ENCODE results near the gene CNST.

CNST gene

DNA sequence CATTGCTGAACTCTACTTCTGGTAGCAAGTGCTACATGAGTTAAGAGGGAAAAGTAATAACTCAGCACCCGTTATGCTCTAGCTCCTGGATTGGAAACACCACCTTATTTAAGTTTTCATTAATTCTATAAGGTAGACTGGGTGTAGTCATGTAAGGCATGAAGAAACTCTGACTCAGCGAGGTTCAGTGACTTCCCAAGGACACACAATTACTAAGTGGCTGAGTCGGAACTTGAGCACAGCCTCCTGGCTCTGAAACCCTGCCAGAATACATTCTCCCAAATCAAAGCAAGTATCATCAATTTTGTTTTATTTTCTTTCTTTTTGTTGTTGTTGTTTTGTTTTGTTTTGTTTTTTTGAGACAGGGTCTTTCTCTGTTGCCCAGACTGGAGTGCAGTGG lies 128.9 kb downstream of the CNST start:
- H2BK15ac ChIP-seq (ENCODE audit: low read depth, poor library complexity, severe bottlenecking), result no peak overlapping the region
- no peak overlapping the region for H2AFZ ChIP-seq (ENCODE audit: low read depth, low read length)
- H4K8ac ChIP-seq (ENCODE audit: low read length), result no peak overlapping the region
- peaks cover 1% of the 10 kb centered on the region for H3K4me1 ChIP-seq (ENCODE audit: control insufficient read depth, insufficient read depth, low read depth, low read length)
- H3K18ac ChIP-seq (ENCODE audit: low read depth in 1 of 2, low read length in 2 of 2), result no peak overlapping the region
- no peak overlapping the region for H2BK120ac ChIP-seq (ENCODE audit: low read depth, low read length)
- no peak overlapping the region for H2BK12ac ChIP-seq (ENCODE audit: low read length in 2 of 2)
- no peaks in the 10 kb centered on the region for H3K36me3 ChIP-seq (ENCODE audit: control insufficient read depth in 1 of 2, insufficient read depth in 2 of 2, low read depth in 1 of 2, low read length in 2 of 2)
- H3K27me3 ChIP-seq (ENCODE audit: control insufficient read depth in 1 of 2, insufficient read depth in 1 of 2, low read length in 2 of 2), result no peaks in the 10 kb centered on the region
- H3K9me3 ChIP-seq (ENCODE audit: control insufficient read depth, low read length), result peaks cover 2% of the 10 kb centered on the region
- no peak overlapping the region for H2BK5ac ChIP-seq (ENCODE audit: low read depth, low read length, poor library complexity, severe bottlenecking)
- no peak overlapping the region for H3K23ac ChIP-seq (ENCODE audit: low read length in 2 of 2)
- no peak overlapping the region for H3K9ac ChIP-seq (ENCODE audit: low read length)
- H3K79me1 ChIP-seq (replicated peaks; ENCODE audit: low read length, poor library complexity, severe bottlenecking), result no peaks in the 10 kb centered on the region
- no peak overlapping the region for H3K4me2 ChIP-seq (ENCODE audit: low read length, poor library complexity, severe bottlenecking)
- no peak overlapping the region for H3K14ac ChIP-seq (ENCODE audit: low read length in 2 of 2)
- 83% methylated on average over 1 of the region's 3 CpGs for WGBS
- DNase-seq, result no peak
- no peak overlapping the region for H3K4ac ChIP-seq (ENCODE audit: low read depth in 1 of 2, low read length in 2 of 2)
- H2AK5ac ChIP-seq (ENCODE audit: low read length, severe bottlenecking), result no peak overlapping the region
- no peak overlapping the region for H3K4me3 ChIP-seq (ENCODE audit: insufficient read depth in 1 of 2, low read depth in 1 of 2, low read length in 2 of 2)
- H4K91ac ChIP-seq (ENCODE audit: low read length), result no peak overlapping the region
- H3K27ac ChIP-seq (ENCODE audit: low read length, poor library complexity, severe bottlenecking), result no peak overlapping the region

DNA sequence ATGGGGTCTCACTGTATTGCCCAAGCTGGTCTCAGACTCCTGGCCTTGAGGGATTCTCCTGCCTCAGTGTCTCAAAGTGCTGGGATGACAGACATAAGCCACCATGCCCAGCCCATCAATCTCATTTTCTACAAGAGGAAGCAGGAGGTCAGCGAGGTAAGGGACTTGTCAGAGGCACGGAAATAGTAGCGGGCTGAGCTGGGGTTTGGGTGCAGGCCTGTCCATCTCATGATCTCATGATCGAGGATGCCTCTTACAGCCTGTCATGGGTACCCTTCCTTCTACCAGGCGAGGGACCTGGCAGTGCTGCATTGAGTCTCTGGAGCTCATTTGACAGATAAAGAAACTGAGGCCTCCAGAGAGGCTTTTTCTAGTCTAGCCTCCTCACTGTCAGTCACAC lies 129.4 kb downstream of the CNST start:
- no peak overlapping the region for H2BK120ac ChIP-seq (ENCODE audit: low read depth, low read length)
- H3K27me3 ChIP-seq (ENCODE audit: control insufficient read depth in 1 of 2, insufficient read depth in 1 of 2, low read length in 2 of 2), result no peaks in the 10 kb centered on the region
- H3K18ac ChIP-seq (ENCODE audit: low read depth in 1 of 2, low read length in 2 of 2), result no peak overlapping the region
- H4K91ac ChIP-seq (ENCODE audit: low read length), result no peak overlapping the region
- H3K4me1 ChIP-seq (ENCODE audit: control insufficient read depth, insufficient read depth, low read depth, low read length), result peaks cover 1% of the 10 kb centered on the region
- no peak overlapping the region for H3K14ac ChIP-seq (ENCODE audit: low read length in 2 of 2)
- H3K9me3 ChIP-seq (ENCODE audit: control insufficient read depth, low read length), result peaks cover 2% of the 10 kb centered on the region
- no peak for DNase-seq
- H2BK15ac ChIP-seq (ENCODE audit: low read depth, poor library complexity, severe bottlenecking), result no peak overlapping the region
- no peak overlapping the region for H2AK5ac ChIP-seq (ENCODE audit: low read length, severe bottlenecking)
- no peak overlapping the region for H2BK5ac ChIP-seq (ENCODE audit: low read depth, low read length, poor library complexity, severe bottlenecking)
- no peak overlapping the region for H3K23ac ChIP-seq (ENCODE audit: low read length in 2 of 2)
- H3K27ac ChIP-seq (ENCODE audit: low read length, poor library complexity, severe bottlenecking), result no peak overlapping the region
- H4K8ac ChIP-seq (ENCODE audit: low read length), result no peak overlapping the region
- H3K4ac ChIP-seq (ENCODE audit: low read depth in 1 of 2, low read length in 2 of 2), result no peak overlapping the region
- peak overlapping the region; percentile 29 for H3K4me2 ChIP-seq (ENCODE audit: low read length, poor library complexity, severe bottlenecking)
- H3K36me3 ChIP-seq (ENCODE audit: control insufficient read depth in 1 of 2, insufficient read depth in 2 of 2, low read depth in 1 of 2, low read length in 2 of 2), result no peaks in the 10 kb centered on the region
- H2AFZ ChIP-seq (ENCODE audit: low read depth, low read length), result no peak overlapping the region
- H3K9ac ChIP-seq (ENCODE audit: low read length), result no peak overlapping the region
- no peak overlapping the region for H2BK12ac ChIP-seq (ENCODE audit: low read length in 2 of 2)
- H3K79me1 ChIP-seq (replicated peaks; ENCODE audit: low read length, poor library complexity, severe bottlenecking), result no peaks in the 10 kb centered on the region
- H3K4me3 ChIP-seq (ENCODE audit: insufficient read depth in 1 of 2, low read depth in 1 of 2, low read length in 2 of 2), result no peak overlapping the region
- 99% methylated on average over 5 of the region's 5 CpGs for WGBS

- Histone ChIP-seq H3K27ac (ENCODE audit: low read length, poor library complexity, severe bottlenecking) (no peak overlapping the region), H3K79me1 (replicated peaks; ENCODE audit: low read length, poor library complexity, severe bottlenecking) (no peaks in the 10 kb centered on the region), H2BK12ac (ENCODE audit: low read length in 2 of 2) (no peak overlapping the region), H2BK120ac (ENCODE audit: low read depth, low read length) (no peak overlapping the region), H3K23ac (ENCODE audit: low read length in 2 of 2) (no peak overlapping the region), H3K4me2 (ENCODE audit: low read length, poor library complexity, severe bottlenecking) (peak overlapping the region; percentile 84), H3K4ac (ENCODE audit: low read depth in 1 of 2, low read length in 2 of 2) (no peak overlapping the region), H2BK5ac (ENCODE audit: low read depth, low read length, poor library complexity, severe bottlenecking) (no peak overlapping the region), H3K14ac (ENCODE audit: low read length in 2 of 2) (no peak overlapping the region), H4K91ac (ENCODE audit: low read length) (no peak overlapping the region), H3K9ac (ENCODE audit: low read length) (peak overlapping the region; percentile 89), H2AK5ac (ENCODE audit: low read length, severe bottlenecking) (no peak overlapping the region), H3K9me3 (ENCODE audit: control insufficient read depth, low read length) (peaks cover 2% of the 10 kb centered on the region), H3K18ac (ENCODE audit: low read depth in 1 of 2, low read length in 2 of 2) (no peak overlapping the region), H2BK15ac (ENCODE audit: low read depth, poor library complexity, severe bottlenecking) (no peak overlapping the region), H3K4me3 (ENCODE audit: insufficient read depth in 1 of 2, low read depth in 1 of 2, low read length in 2 of 2) (peak overlapping the region in 1 of 2 experiments; percentile 69), H3K4me1 (ENCODE audit: control insufficient read depth, insufficient read depth, low read depth, low read length) (peaks cover 1% of the 10 kb centered on the region), H3K36me3 (ENCODE audit: control insufficient read depth in 1 of 2, insufficient read depth in 2 of 2, low read depth in 1 of 2, low read length in 2 of 2) (no peaks in the 10 kb centered on the region), H4K8ac (ENCODE audit: low read length) (no peak overlapping the region), H3K27me3 (ENCODE audit: control insufficient read depth in 1 of 2, insufficient read depth in 1 of 2, low read length in 2 of 2) (no peaks in the 10 kb centered on the region), H2AFZ (ENCODE audit: low read depth, low read length) (no peak overlapping the region)
- 94% methylated on average over 8 of the region's 8 CpGs for WGBS
- DNase-seq, result no peak
Measured at GRCh38 chr1:246698466-246699094, 132.3 kb downstream of the CNST start.

DNA sequence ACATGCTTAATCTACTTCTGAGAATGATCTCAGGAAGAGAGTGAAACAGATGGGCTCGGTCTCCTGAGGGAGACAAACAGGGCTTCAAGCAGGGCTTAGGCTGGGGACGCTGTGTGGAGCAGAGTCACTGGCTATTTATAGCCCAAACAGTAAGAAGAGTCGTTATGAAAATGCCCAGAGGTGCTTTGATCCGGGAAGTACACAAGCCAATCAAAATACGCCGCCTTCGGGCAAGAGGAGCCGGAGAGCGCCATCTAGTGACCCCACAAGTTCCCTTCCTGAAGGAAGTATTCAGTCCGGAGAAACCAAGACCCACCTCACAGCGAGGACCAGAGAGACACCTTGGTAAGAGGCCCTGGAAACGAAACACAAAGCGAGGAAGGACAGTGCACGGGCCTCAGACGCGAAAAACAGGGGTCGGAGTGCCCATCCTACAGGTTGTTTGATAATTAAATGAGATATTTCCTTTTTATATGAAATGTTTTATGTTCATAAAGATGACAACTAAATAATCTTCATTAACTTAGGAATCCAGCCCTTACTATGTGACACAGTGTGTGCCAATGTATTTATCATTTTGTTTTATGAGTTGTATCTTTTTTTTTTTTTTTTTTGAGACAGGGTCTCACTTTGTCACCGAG lies 133.0 kb downstream of the CNST start:
- Histone ChIP-seq H4K8ac (ENCODE audit: low read length) (no peak overlapping the region), H3K27me3 (ENCODE audit: control insufficient read depth in 1 of 2, insufficient read depth in 1 of 2, low read length in 2 of 2) (no peaks in the 10 kb centered on the region), H2BK15ac (ENCODE audit: low read depth, poor library complexity, severe bottlenecking) (peak overlapping the region; percentile 15), H3K9ac (ENCODE audit: low read length) (peak overlapping the region; percentile 89), H3K79me1 (replicated peaks; ENCODE audit: low read length, poor library complexity, severe bottlenecking) (no peaks in the 10 kb centered on the region), H3K23ac (ENCODE audit: low read length in 2 of 2) (no peak overlapping the region), H2AK5ac (ENCODE audit: low read length, severe bottlenecking) (no peak overlapping the region), H2BK120ac (ENCODE audit: low read depth, low read length) (no peak overlapping the region), H3K4me2 (ENCODE audit: low read length, poor library complexity, severe bottlenecking) (peak overlapping the region; percentile 84), H3K4ac (ENCODE audit: low read depth in 1 of 2, low read length in 2 of 2) (no peak overlapping the region), H3K36me3 (ENCODE audit: control insufficient read depth in 1 of 2, insufficient read depth in 2 of 2, low read depth in 1 of 2, low read length in 2 of 2) (no peaks in the 10 kb centered on the region), H2BK12ac (ENCODE audit: low read length in 2 of 2) (no peak overlapping the region), H3K14ac (ENCODE audit: low read length in 2 of 2) (no peak overlapping the region), H2BK5ac (ENCODE audit: low read depth, low read length, poor library complexity, severe bottlenecking) (no peak overlapping the region), H2AFZ (ENCODE audit: low read depth, low read length) (no peak overlapping the region), H3K27ac (ENCODE audit: low read length, poor library complexity, severe bottlenecking) (no peak overlapping the region), H3K4me3 (ENCODE audit: insufficient read depth in 1 of 2, low read depth in 1 of 2, low read length in 2 of 2) (peak overlapping the region in 1 of 2 experiments; percentile 69), H3K4me1 (ENCODE audit: control insufficient read depth, insufficient read depth, low read depth, low read length) (peaks cover 1% of the 10 kb centered on the region), H3K18ac (ENCODE audit: low read depth in 1 of 2, low read length in 2 of 2) (no peak overlapping the region), H4K91ac (ENCODE audit: low read length) (no peak overlapping the region), H3K9me3 (ENCODE audit: control insufficient read depth, low read length) (peaks cover 2% of the 10 kb centered on the region)
- peak; percentile 97 for DNase-seq
- WGBS, result 4% methylated on average over 13 of the region's 18 CpGs
